Epithelial cell of esophagus (primary cell): ENCODE results near the gene ZNF19.

Source experiments
- DNase-seq: peaks from one replicate; pipeline ENCODE4 v3.0.0; 2010; ENCODE audit warnings: low read depth
- H3K4me3 ChIP-seq: 2 replicates; pipeline ENCODE4 v1.5.1; 2011; ENCODE audit warnings: mild to moderate bottlenecking, low read length, control low read depth
- TF ChIP-seq, protein P1 (sequence below): IDR thresholded peaks from 2 replicates; pipeline ENCODE4 v1.5.1; 2011; ENCODE audit warnings: low read depth, mild to moderate bottlenecking, low read length, control low read depth, inconsistent platforms; ENCODE audit not compliant: insufficient read depth; ENCODE audit errors: missing control alignments

ZNF19 gene

GRCh38 chr16:71436473-71436872 lies 52.7 kb downstream of the ZNF19 start:
- no peak overlapping the region for H3K4me3 ChIP-seq
- TF ChIP-seq, protein P1, sequence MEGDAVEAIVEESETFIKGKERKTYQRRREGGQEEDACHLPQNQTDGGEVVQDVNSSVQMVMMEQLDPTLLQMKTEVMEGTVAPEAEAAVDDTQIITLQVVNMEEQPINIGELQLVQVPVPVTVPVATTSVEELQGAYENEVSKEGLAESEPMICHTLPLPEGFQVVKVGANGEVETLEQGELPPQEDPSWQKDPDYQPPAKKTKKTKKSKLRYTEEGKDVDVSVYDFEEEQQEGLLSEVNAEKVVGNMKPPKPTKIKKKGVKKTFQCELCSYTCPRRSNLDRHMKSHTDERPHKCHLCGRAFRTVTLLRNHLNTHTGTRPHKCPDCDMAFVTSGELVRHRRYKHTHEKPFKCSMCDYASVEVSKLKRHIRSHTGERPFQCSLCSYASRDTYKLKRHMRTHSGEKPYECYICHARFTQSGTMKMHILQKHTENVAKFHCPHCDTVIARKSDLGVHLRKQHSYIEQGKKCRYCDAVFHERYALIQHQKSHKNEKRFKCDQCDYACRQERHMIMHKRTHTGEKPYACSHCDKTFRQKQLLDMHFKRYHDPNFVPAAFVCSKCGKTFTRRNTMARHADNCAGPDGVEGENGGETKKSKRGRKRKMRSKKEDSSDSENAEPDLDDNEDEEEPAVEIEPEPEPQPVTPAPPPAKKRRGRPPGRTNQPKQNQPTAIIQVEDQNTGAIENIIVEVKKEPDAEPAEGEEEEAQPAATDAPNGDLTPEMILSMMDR: no peak
- no peak for DNase-seq

GRCh38 chr16:71432906-71433305 lies 56.2 kb downstream of the ZNF19 start:
- no peak overlapping the region for H3K4me3 ChIP-seq
- TF ChIP-seq, protein P1: no peak
- no peak for DNase-seq

- no peak for DNase-seq
- TF ChIP-seq, protein P1: no peak
- no peak overlapping the region for H3K4me3 ChIP-seq
Observed at GRCh38 chr16:71431991-71432390, 57.1 kb downstream of the ZNF19 start.

DNA sequence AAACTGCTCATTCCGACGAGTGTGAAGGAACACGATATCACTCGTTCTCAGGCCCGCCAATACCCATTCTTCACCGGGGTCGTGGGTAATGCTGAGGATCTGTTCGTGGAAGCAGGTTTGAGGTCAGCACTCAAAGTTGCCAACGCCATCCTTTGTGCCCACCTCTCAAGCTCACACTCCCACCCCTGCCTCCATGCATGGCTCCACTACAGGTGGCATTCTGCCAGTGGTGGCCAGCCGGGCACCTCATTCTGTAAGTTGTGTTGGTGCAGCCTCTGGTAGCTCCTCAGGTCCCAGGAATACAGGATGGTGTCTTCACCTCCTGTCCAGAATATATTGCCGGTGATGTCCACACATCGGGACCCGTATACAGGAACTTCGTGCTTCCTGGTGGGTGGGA lies 57.9 kb downstream of the ZNF19 start:
- no peak overlapping the region for H3K4me3 ChIP-seq
- TF ChIP-seq, protein P1: no peak
- DNase-seq: no peak

- H3K4me3 ChIP-seq: no peak overlapping the region
- DNase-seq: no peak
- TF ChIP-seq, protein P1: no peak
Observed at GRCh38 chr16:71430744-71431143, 58.4 kb downstream of the ZNF19 start.

DNA sequence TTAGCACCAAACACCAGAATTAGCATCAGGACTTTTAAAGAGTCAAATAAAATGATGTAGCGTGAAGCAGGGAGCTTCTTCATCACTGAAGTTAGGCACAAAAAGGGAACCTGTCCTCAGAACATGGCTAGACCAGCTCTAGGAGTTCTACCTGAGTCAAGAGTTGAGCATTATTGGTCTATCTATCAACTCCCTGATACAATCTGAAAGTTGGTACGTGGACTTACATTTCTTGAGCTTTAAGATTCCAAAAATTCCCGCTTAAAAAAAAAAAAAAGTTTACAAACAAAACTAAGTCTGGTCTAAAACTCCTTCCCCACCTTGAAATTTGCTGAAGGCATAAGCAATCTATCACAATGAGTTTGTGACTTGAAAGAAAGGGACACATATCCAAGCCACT lies 59.5 kb downstream of the ZNF19 start:
- H3K4me3 ChIP-seq: no peak overlapping the region
- TF ChIP-seq, protein P1: no peak
- DNase-seq: no peak

- DNase-seq: no peak
- no peak overlapping the region for H3K4me3 ChIP-seq
- TF ChIP-seq, protein P1: no peak
Observed at GRCh38 chr16:71428883-71429282, 60.2 kb downstream of the ZNF19 start.
